Endothelial cell of umbilical vein (primary cell): ENCODE results near the gene ACP1.

Experiments
- GATA2 ChIP-seq: IDR thresholded peaks from 2 replicates; pipeline ENCODE4 v1.7.0; 2011; ENCODE audit warnings: low read depth, mild to moderate bottlenecking, moderate library complexity, mixed read lengths, low read length; ENCODE audit not compliant: insufficient read length, insufficient read depth
- POLR2A ChIP-seq: IDR thresholded peaks from 2 replicates; pipeline ENCODE4 v1.6.1; 2012; ENCODE audit warnings: low read depth, mild to moderate bottlenecking, control low read depth, low read length
- TF ChIP-seq, protein P1 (sequence below), 2 donors: IDR thresholded peaks; 1 replicate in 1 of 2; 2 replicates in 1 of 2; pipeline ENCODE4 v1.5.1; 2011; ENCODE audit warnings: low read length in 2 of 2, mild to moderate bottlenecking in 2 of 2, moderate library complexity in 2 of 2, control low read depth in 1 of 2, inconsistent platforms in 1 of 2, low read depth in 1 of 2; ENCODE audit not compliant: insufficient read depth in 1 of 2; ENCODE audit errors: extremely low read depth in 1 of 2

DNA sequence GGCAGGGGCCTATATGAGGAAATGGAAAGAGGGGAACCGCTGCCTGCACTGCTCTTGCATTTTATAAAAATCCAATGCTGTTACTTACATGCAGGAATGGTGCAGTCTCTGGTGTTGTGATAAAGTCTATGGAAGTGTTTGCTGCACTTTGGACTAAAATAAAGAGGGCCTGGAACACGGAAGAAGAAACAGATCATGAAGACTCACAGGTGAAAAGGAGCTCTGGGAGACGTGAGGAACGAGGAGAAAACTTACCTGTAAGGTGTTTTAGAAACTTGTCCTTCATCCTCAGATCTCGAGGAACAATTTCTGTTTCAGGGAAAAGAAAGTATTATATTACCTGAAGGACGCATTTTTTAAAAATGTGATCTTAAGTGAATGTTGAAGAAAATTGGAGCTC, 21.3 kb downstream of the ACP1 start:
- TF ChIP-seq POLR2A, result no peak
- TF ChIP-seq, protein P1, sequence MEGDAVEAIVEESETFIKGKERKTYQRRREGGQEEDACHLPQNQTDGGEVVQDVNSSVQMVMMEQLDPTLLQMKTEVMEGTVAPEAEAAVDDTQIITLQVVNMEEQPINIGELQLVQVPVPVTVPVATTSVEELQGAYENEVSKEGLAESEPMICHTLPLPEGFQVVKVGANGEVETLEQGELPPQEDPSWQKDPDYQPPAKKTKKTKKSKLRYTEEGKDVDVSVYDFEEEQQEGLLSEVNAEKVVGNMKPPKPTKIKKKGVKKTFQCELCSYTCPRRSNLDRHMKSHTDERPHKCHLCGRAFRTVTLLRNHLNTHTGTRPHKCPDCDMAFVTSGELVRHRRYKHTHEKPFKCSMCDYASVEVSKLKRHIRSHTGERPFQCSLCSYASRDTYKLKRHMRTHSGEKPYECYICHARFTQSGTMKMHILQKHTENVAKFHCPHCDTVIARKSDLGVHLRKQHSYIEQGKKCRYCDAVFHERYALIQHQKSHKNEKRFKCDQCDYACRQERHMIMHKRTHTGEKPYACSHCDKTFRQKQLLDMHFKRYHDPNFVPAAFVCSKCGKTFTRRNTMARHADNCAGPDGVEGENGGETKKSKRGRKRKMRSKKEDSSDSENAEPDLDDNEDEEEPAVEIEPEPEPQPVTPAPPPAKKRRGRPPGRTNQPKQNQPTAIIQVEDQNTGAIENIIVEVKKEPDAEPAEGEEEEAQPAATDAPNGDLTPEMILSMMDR (IDR thresholded peaks at IDR 0.05; ENCODE audit: extremely low read depth in 1 of 2, insufficient read depth in 1 of 2, low read depth in 1 of 2, low read length in 2 of 2), result no peak
- TF ChIP-seq GATA2, result no peak
